ENCODE measurements around the gene CYP11A1.

The CYP11A1 gene

GRCh38 chr15:74311734-74312444 is 55.6 kb downstream of the CYP11A1 start:
- TF ChIP-seq PAX5 (IDR thresholded peaks at IDR 0.05; ENCODE audit: insufficient read depth, low read length, severe bottlenecking) (no peak), POLR2A (IDR thresholded peaks at IDR 0.05; ENCODE audit: low read depth, low read length) (no peak), POLR2AphosphoS5 (IDR thresholded peaks at IDR 0.05; ENCODE audit: low read depth, low read length) (no peak)
- DNase-seq (ENCODE audit: insufficient read length, low spot score) (no peak), FAIRE-seq (peak; percentile 84)

- peak; percentile 84 for FAIRE-seq
- TF ChIP-seq PAX5 (IDR thresholded peaks at IDR 0.05; ENCODE audit: insufficient read depth, low read length, severe bottlenecking), result no peak
- DNase-seq (ENCODE audit: insufficient read length, low spot score), result peak; percentile 69
Measured at GRCh38 chr15:74307827-74308811, 59.3 kb downstream of the CYP11A1 start.

GRCh38 chr15:74306781-74307217 is 60.6 kb downstream of the CYP11A1 start:
- no peak for FAIRE-seq
- no peak for TF ChIP-seq POU2F2 (IDR thresholded peaks at IDR 0.05; ENCODE audit: low read depth, low read length)
- TF ChIP-seq POLR2A (IDR thresholded peaks at IDR 0.05; ENCODE audit: low read depth, low read length), result no peak
- no peak for TF ChIP-seq TAF1 (IDR thresholded peaks at IDR 0.05; ENCODE audit: low read depth, low read length)
- TF ChIP-seq SPI1 (IDR thresholded peaks at IDR 0.05; ENCODE audit: low read depth, low read length), result no peak
- no peak for TF ChIP-seq PAX5 (IDR thresholded peaks at IDR 0.05; ENCODE audit: insufficient read depth, low read length, severe bottlenecking)
- no peak for TF ChIP-seq POLR2AphosphoS5 (IDR thresholded peaks at IDR 0.05; ENCODE audit: low read depth, low read length)
- DNase-seq (ENCODE audit: insufficient read length, low spot score), result no peak

- TF ChIP-seq TAF1 (IDR thresholded peaks at IDR 0.05; ENCODE audit: low read depth, low read length), result no peak
- no peak for TF ChIP-seq SPI1 (IDR thresholded peaks at IDR 0.05; ENCODE audit: low read depth, low read length)
- TF ChIP-seq POU2F2 (IDR thresholded peaks at IDR 0.05; ENCODE audit: low read depth, low read length), result no peak
- TF ChIP-seq POLR2AphosphoS5 (IDR thresholded peaks at IDR 0.05; ENCODE audit: low read depth, low read length), result no peak
- no peak for TF ChIP-seq PAX5 (IDR thresholded peaks at IDR 0.05; ENCODE audit: insufficient read depth, low read length, severe bottlenecking)
- no peak for TF ChIP-seq POLR2A (IDR thresholded peaks at IDR 0.05; ENCODE audit: low read depth, low read length)
- no peak for DNase-seq (ENCODE audit: insufficient read length, low spot score)
- no peak for FAIRE-seq
Measured at GRCh38 chr15:74305687-74306086, 61.8 kb downstream of the CYP11A1 start.

GRCh38 chr15:74304431-74304830 is 63.0 kb downstream of the CYP11A1 start:
- DNase-seq (ENCODE audit: insufficient read length, low spot score), result no peak
- TF ChIP-seq PAX5 (IDR thresholded peaks at IDR 0.05; ENCODE audit: insufficient read depth, low read length, severe bottlenecking) (no peak), POLR2AphosphoS5 (IDR thresholded peaks at IDR 0.05; ENCODE audit: low read depth, low read length) (no peak), SPI1 (IDR thresholded peaks at IDR 0.05; ENCODE audit: low read depth, low read length) (no peak), POU2F2 (IDR thresholded peaks at IDR 0.05; ENCODE audit: low read depth, low read length) (no peak), TAF1 (IDR thresholded peaks at IDR 0.05; ENCODE audit: low read depth, low read length) (no peak), POLR2A (IDR thresholded peaks at IDR 0.05; ENCODE audit: low read depth, low read length) (no peak)
- FAIRE-seq, result no peak

- FAIRE-seq, result no peak
- TF ChIP-seq POLR2AphosphoS5 (IDR thresholded peaks at IDR 0.05; ENCODE audit: low read depth, low read length) (no peak), PAX5 (IDR thresholded peaks at IDR 0.05; ENCODE audit: insufficient read depth, low read length, severe bottlenecking) (no peak), SPI1 (IDR thresholded peaks at IDR 0.05; ENCODE audit: low read depth, low read length) (no peak), POLR2A (IDR thresholded peaks at IDR 0.05; ENCODE audit: low read depth, low read length) (no peak), TAF1 (IDR thresholded peaks at IDR 0.05; ENCODE audit: low read depth, low read length) (no peak), POU2F2 (IDR thresholded peaks at IDR 0.05; ENCODE audit: low read depth, low read length) (no peak)
- no peak for DNase-seq (ENCODE audit: insufficient read length, low spot score)
Measured at GRCh38 chr15:74303741-74304309, 63.6 kb downstream of the CYP11A1 start.

GRCh38 chr15:74302821-74303359 is 64.6 kb downstream of the CYP11A1 start:
- peak; percentile 74 for FAIRE-seq
- DNase-seq (ENCODE audit: insufficient read length, low spot score), result peak; percentile 79

GRCh38 chr15:74301583-74302361 is 65.7 kb downstream of the CYP11A1 start:
- no peak for TF ChIP-seq TAF1 (IDR thresholded peaks at IDR 0.05; ENCODE audit: low read depth, low read length)
- TF ChIP-seq POU2F2 (IDR thresholded peaks at IDR 0.05; ENCODE audit: low read depth, low read length), result no peak
- no peak for TF ChIP-seq POLR2A (IDR thresholded peaks at IDR 0.05; ENCODE audit: low read depth, low read length)
- TF ChIP-seq PAX5 (IDR thresholded peaks at IDR 0.05; ENCODE audit: insufficient read depth, low read length, severe bottlenecking), result no peak
- TF ChIP-seq POLR2AphosphoS5 (IDR thresholded peaks at IDR 0.05; ENCODE audit: low read depth, low read length), result no peak
- TF ChIP-seq SPI1 (IDR thresholded peaks at IDR 0.05; ENCODE audit: low read depth, low read length), result no peak
- no peak for FAIRE-seq
- no peak for DNase-seq (ENCODE audit: insufficient read length, low spot score)

More at GRCh38 chr15:74302821-74303359, 64.6 kb downstream of the CYP11A1 start:
- TF ChIP-seq PAX5 (IDR thresholded peaks at IDR 0.05; ENCODE audit: insufficient read depth, low read length, severe bottlenecking) (no peak), TAF1 (IDR thresholded peaks at IDR 0.05; ENCODE audit: low read depth, low read length) (no peak), POU2F2 (IDR thresholded peaks at IDR 0.05; ENCODE audit: low read depth, low read length) (no peak), SPI1 (IDR thresholded peaks at IDR 0.05; ENCODE audit: low read depth, low read length) (no peak), POLR2A (IDR thresholded peaks at IDR 0.05; ENCODE audit: low read depth, low read length) (no peak), POLR2AphosphoS5 (IDR thresholded peaks at IDR 0.05; ENCODE audit: low read depth, low read length) (no peak)
